Fibroblast of lung (primary cell): ENCODE data around the gene INSL4. TPM values are rescaled to one million over a fixed set of nuclear protein-coding genes. Genes with fewer than 3 reads are reported as not detected.
A peak's percentile ranks its signal among the peaks of the same experiment; 100 is the strongest.

Experiments
- DNase-seq, 2 donors: peaks; one replicate each; pipeline versions ENCODE4 v3.0.0 to v3.0.0-alpha.2; 2010; ENCODE audit warnings: low read depth in 2 of 2
- H2AFZ ChIP-seq: 2 replicates; pipeline ENCODE4 v1.5.1; 2012; ENCODE audit warnings: low read length, control low read depth, inconsistent platforms
- H3K27ac ChIP-seq: 2 replicates; pipeline ENCODE4 v1.5.1; 2011; ENCODE audit warnings: low read length, control low read depth; ENCODE audit not compliant: insufficient read depth
- H3K27me3 ChIP-seq: 2 replicates; pipeline ENCODE4 v1.5.1; 2011; ENCODE audit warnings: mild to moderate bottlenecking, low read length; ENCODE audit not compliant: control insufficient read depth, insufficient read depth
- H3K36me3 ChIP-seq: 2 replicates; pipeline ENCODE4 v1.5.1; 2011; ENCODE audit warnings: low read length; ENCODE audit not compliant: control insufficient read depth, insufficient read depth
- H3K4me1 ChIP-seq: 2 replicates; pipeline ENCODE4 v1.5.1; 2011; ENCODE audit warnings: low read length; ENCODE audit not compliant: control insufficient read depth, insufficient read depth; ENCODE audit errors: extremely low read depth
- H3K4me2 ChIP-seq: 2 replicates; pipeline ENCODE4 v1.5.1; 2011; ENCODE audit warnings: low read length, control low read depth; ENCODE audit not compliant: insufficient read depth; ENCODE audit errors: extremely low read depth
- H3K4me3 ChIP-seq, 4 experiments: fragments of 200-600 bp in 1 of 4; sonication (generic) in 1 of 4; replicated peaks in 1 of 4; 2 replicates each; pipeline ENCODE4 v1.5.1; 2011 to 2016; ENCODE audit warnings: low read length in 4 of 4, low read depth in 3 of 4, mild to moderate bottlenecking in 3 of 4, control low read depth in 2 of 4, inconsistent platforms in 1 of 4, mixed read lengths in 1 of 4; ENCODE audit not compliant: insufficient read depth in 1 of 4; ENCODE audit errors: control extremely low read depth in 1 of 4
- H3K79me2 ChIP-seq: 2 replicates; pipeline ENCODE4 v1.5.1; 2012; ENCODE audit warnings: mild to moderate bottlenecking, low read length, inconsistent platforms; ENCODE audit not compliant: control insufficient read depth, insufficient read depth
- H3K9ac ChIP-seq: 2 replicates; pipeline ENCODE4 v1.5.1; 2011; ENCODE audit warnings: mild to moderate bottlenecking, low read length, control low read depth; ENCODE audit not compliant: insufficient read depth
- H3K9me3 ChIP-seq: 2 replicates; pipeline ENCODE4 v1.5.1; 2012; ENCODE audit warnings: low read depth, low read length; ENCODE audit not compliant: control insufficient read depth, insufficient read depth
- H4K20me1 ChIP-seq: 2 replicates; pipeline ENCODE4 v1.5.1; 2011; ENCODE audit warnings: low read length; ENCODE audit not compliant: control insufficient read depth, insufficient read depth; ENCODE audit errors: extremely low read depth
- EZH2 ChIP-seq: IDR thresholded peaks from 2 replicates; pipeline ENCODE4 v1.5.1; 2012; ENCODE audit warnings: low read length, control low read depth, mild to moderate bottlenecking; ENCODE audit errors: missing control alignments
- polyA plus RNA-seq, 2 donors: library from polyadenylated mRNA; depleted of rRNA in 1 of 2; stranded (reverse) in 1 of 2; unstranded in 1 of 2; fragments of >200 nt; gene quantifications; 2 replicates each; pipeline ENCODE4 v1.2.1, GENCODE V29; 2011 to 2012; ENCODE audit warnings: missing spikeins in 1 of 2
- total RNA-seq: library from RNA; depleted of rRNA; stranded (reverse); fragments of >200 nt; gene quantifications from 2 replicates; pipeline ENCODE4 v1.2.1, GENCODE V29; 2014
- TF ChIP-seq, protein P1 (sequence below), 2 donors: IDR thresholded peaks in 1 of 2; conservative IDR thresholded peaks in 1 of 2; 1 replicate in 1 of 2; 2 replicates in 1 of 2; pipeline ENCODE4 v1.5.1; 2011 to 2012; ENCODE audit warnings: low read length in 2 of 2, control low read depth in 1 of 2, inconsistent platforms in 1 of 2, low read depth in 1 of 2, mild to moderate bottlenecking in 1 of 2

Gene INSL4
- total and polyA plus RNA-seq, 2 donors (not counting 1 experiment from before 2014, with no cell fraction given), result not detected

- Histone ChIP-seq H3K36me3 (no peaks in the 10 kb centered on the region), H2AFZ (no peak overlapping the region), H3K27ac (no peak overlapping the region), H4K20me1 (no peaks in the 10 kb centered on the region), H3K27me3 (no peaks in the 10 kb centered on the region), H3K4me2 (no peak overlapping the region), H3K4me1 (no peaks in the 10 kb centered on the region), H3K4me3 (no peak overlapping the region), H3K79me2 (no peaks in the 10 kb centered on the region), H3K9me3 (no peaks in the 10 kb centered on the region), H3K9ac (no peak overlapping the region)
- DNase-seq, result peak; percentile 63 to 64
- TF ChIP-seq EZH2, result no peak
- TF ChIP-seq, protein P1, sequence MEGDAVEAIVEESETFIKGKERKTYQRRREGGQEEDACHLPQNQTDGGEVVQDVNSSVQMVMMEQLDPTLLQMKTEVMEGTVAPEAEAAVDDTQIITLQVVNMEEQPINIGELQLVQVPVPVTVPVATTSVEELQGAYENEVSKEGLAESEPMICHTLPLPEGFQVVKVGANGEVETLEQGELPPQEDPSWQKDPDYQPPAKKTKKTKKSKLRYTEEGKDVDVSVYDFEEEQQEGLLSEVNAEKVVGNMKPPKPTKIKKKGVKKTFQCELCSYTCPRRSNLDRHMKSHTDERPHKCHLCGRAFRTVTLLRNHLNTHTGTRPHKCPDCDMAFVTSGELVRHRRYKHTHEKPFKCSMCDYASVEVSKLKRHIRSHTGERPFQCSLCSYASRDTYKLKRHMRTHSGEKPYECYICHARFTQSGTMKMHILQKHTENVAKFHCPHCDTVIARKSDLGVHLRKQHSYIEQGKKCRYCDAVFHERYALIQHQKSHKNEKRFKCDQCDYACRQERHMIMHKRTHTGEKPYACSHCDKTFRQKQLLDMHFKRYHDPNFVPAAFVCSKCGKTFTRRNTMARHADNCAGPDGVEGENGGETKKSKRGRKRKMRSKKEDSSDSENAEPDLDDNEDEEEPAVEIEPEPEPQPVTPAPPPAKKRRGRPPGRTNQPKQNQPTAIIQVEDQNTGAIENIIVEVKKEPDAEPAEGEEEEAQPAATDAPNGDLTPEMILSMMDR (conservative IDR thresholded peaks at IDR 0.05 in 1 of 2, IDR thresholded peaks at IDR 0.05 in 1 of 2; ENCODE audit: low read depth in 1 of 2, low read length in 2 of 2), result peak; percentile 60 to 79
These were observed 44.6 kb upstream of the INSL4 start for GRCh38 chr9:5186416-5187169.

DNA sequence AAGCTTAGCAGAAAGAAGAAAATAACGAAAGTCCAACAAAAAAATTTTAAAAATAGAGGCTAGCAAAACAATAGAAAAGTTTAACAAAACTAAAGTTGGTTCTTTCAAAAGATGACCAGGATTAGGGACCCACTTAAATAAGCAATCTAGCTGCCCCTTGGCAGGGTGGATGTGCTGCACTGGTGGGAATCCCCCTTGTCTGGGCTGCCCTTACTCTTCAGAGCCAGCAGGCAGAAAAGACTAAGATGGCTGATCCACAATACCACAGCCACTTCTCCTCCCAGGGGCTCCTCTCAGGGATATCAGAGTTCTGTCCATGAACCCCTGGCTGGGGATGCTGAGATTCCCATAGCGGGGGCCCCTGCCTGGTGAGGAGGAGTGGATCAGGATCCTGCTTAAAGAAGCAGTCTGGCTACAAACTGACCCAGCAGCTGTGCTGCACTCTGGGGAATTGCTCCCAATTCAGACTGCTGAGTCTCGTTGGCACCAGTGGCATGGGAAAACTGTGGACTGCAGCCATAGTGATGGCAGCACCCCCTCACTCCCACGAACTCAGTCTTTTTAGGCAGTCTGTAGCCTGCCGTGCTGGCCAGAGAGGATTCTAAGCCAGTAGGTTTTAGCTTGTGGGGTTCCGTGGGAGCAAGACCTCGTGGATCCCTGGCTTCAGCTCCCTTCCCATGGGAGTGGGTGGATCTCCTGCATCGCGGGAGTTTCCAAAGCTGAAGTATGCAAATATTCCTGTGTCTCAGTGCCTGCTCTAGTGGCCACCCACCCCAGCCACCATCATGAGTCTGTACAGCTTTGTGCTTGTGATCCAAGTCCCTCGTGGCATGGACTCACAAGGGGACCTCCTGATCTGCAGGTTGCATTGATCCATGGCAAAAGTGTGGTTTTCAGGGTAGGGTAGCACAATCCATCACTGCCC is 42.9 kb upstream of the INSL4 start:
- H3K4me2 ChIP-seq, result no peak overlapping the region
- H3K9me3 ChIP-seq, result no peaks in the 10 kb centered on the region
- no peaks in the 10 kb centered on the region for H3K27me3 ChIP-seq
- no peak overlapping the region for H3K4me3 ChIP-seq
- H3K9ac ChIP-seq, result no peak overlapping the region
- TF ChIP-seq EZH2, result no peak
- TF ChIP-seq, protein P1 (conservative IDR thresholded peaks at IDR 0.05 in 1 of 2, IDR thresholded peaks at IDR 0.05 in 1 of 2; ENCODE audit: low read depth in 1 of 2, low read length in 2 of 2), result no peak
- H3K79me2 ChIP-seq, result no peaks in the 10 kb centered on the region
- no peak overlapping the region for H3K27ac ChIP-seq
- H3K36me3 ChIP-seq, result no peaks in the 10 kb centered on the region
- H3K4me1 ChIP-seq, result no peaks in the 10 kb centered on the region
- H2AFZ ChIP-seq, result no peak overlapping the region
- no peaks in the 10 kb centered on the region for H4K20me1 ChIP-seq
- DNase-seq, result no peak

DNA sequence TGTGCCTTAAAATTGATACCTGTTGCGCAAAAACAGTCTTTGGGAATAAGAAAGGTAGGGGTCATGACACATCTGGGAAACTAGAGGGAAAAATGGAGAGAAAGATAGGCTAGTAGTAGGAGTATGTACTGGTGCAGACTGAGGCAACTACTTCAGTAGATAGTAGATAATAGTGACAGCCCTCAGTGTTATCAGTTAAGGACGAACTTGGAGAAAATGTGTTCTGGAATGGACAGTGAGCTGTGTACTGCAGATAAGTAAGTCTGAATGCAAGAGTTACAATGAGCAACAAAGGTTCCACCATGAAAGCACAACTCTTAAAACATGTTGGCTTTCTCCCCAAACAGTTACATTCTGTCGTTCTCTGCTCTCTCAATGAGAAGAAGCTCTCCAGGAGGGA is 39.2 kb upstream of the INSL4 start:
- no peaks in the 10 kb centered on the region for H3K27me3 ChIP-seq
- no peaks in the 10 kb centered on the region for H3K9me3 ChIP-seq
- H3K4me1 ChIP-seq, result no peaks in the 10 kb centered on the region
- H3K79me2 ChIP-seq, result no peaks in the 10 kb centered on the region
- H3K4me2 ChIP-seq, result no peak overlapping the region
- no peak overlapping the region for H2AFZ ChIP-seq
- H3K9ac ChIP-seq, result no peak overlapping the region
- H3K27ac ChIP-seq, result no peak overlapping the region
- TF ChIP-seq EZH2, result no peak
- TF ChIP-seq, protein P1 (conservative IDR thresholded peaks at IDR 0.05 in 1 of 2, IDR thresholded peaks at IDR 0.05 in 1 of 2; ENCODE audit: low read depth in 1 of 2, low read length in 2 of 2), result no peak
- no peaks in the 10 kb centered on the region for H4K20me1 ChIP-seq
- no peaks in the 10 kb centered on the region for H3K36me3 ChIP-seq
- no peak overlapping the region for H3K4me3 ChIP-seq
- DNase-seq, result no peak
